HEK293 (cell line): ENCODE results near the gene PRCD.

ENCODE experiments used
- GFI1B ChIP-seq: fragments of 450-650 bp; formaldehyde crosslinking; IDR thresholded peaks from 2 replicates; pipeline ENCODE4 v1.5.1; 2016; ENCODE audit warnings: missing biosample characterization, missing genetic modification characterization
- GLIS1 ChIP-seq: fragments of 450-650 bp; formaldehyde crosslinking; IDR thresholded peaks from 2 replicates; pipeline ENCODE4 v1.5.1; 2016; ENCODE audit warnings: missing biosample characterization, missing genetic modification characterization
- INSM2 ChIP-seq: fragments of 450-650 bp; formaldehyde crosslinking; IDR thresholded peaks from 2 replicates; pipeline ENCODE4 v1.5.1; 2016; ENCODE audit warnings: missing biosample characterization, missing genetic modification characterization
- KLF10 ChIP-seq: fragments of 450-650 bp; IDR thresholded peaks from 2 replicates; pipeline ENCODE4 v1.5.1; 2018; ENCODE audit warnings: missing biosample characterization, mild to moderate bottlenecking, missing genetic modification characterization
- KLF16 ChIP-seq: fragments of 450-650 bp; formaldehyde crosslinking; IDR thresholded peaks from 2 replicates; pipeline ENCODE4 v1.5.1; 2017; ENCODE audit warnings: missing biosample characterization, missing genetic modification characterization
- KLF17 ChIP-seq: fragments of 450-650 bp; formaldehyde crosslinking; IDR thresholded peaks from 2 replicates; pipeline ENCODE4 v1.5.1; 2016; ENCODE audit warnings: missing biosample characterization, missing genetic modification characterization
- KLF7 ChIP-seq: fragments of 450-650 bp; formaldehyde crosslinking; IDR thresholded peaks from 2 replicates; pipeline ENCODE4 v1.5.1; 2016; ENCODE audit warnings: missing biosample characterization, missing genetic modification characterization, borderline replicate concordance
- SCRT2 ChIP-seq: fragments of 450-650 bp; formaldehyde crosslinking; IDR thresholded peaks from 2 replicates; pipeline ENCODE4 v1.5.1; 2016; ENCODE audit warnings: missing biosample characterization, missing genetic modification characterization
- TRIM28 ChIP-seq: IDR thresholded peaks from 2 replicates; pipeline ENCODE4 v1.6.1; 2011; ENCODE audit warnings: low read length, control low read depth, borderline replicate concordance
- ZBTB48 ChIP-seq: fragments of 450-650 bp; formaldehyde crosslinking; IDR thresholded peaks from 2 replicates; pipeline ENCODE4 v1.5.1; 2016; ENCODE audit warnings: missing biosample characterization, missing genetic modification characterization
- ZFHX2 ChIP-seq: fragments of 450-650 bp; formaldehyde crosslinking; conservative IDR thresholded peaks from 2 replicates; pipeline ENCODE4 v1.5.1; 2016; ENCODE audit warnings: missing biosample characterization, missing genetic modification characterization
- ZIC2 ChIP-seq: fragments of 450-650 bp; formaldehyde crosslinking; IDR thresholded peaks from 2 replicates; pipeline ENCODE4 v1.5.1; 2016; ENCODE audit warnings: missing biosample characterization, missing genetic modification characterization
- ZNF155 ChIP-seq: fragments of 450-650 bp; formaldehyde crosslinking; IDR thresholded peaks from 2 replicates; pipeline ENCODE4 v1.5.1; 2016; ENCODE audit warnings: missing biosample characterization, missing genetic modification characterization
- ZNF223 ChIP-seq: fragments of 450-650 bp; formaldehyde crosslinking; IDR thresholded peaks from 2 replicates; pipeline ENCODE4 v1.5.1; 2016; ENCODE audit warnings: missing biosample characterization, missing genetic modification characterization
- ZNF280C ChIP-seq: fragments of 450-650 bp; formaldehyde crosslinking; IDR thresholded peaks from 2 replicates; pipeline ENCODE4 v1.5.1; 2016; ENCODE audit warnings: missing biosample characterization, missing genetic modification characterization
- ZNF335 ChIP-seq: fragments of 450-650 bp; formaldehyde crosslinking; conservative IDR thresholded peaks from 2 replicates; pipeline ENCODE4 v1.5.1; 2016; ENCODE audit warnings: missing biosample characterization, missing genetic modification characterization
- ZNF398 ChIP-seq: fragments of 450-650 bp; formaldehyde crosslinking; IDR thresholded peaks from 2 replicates; pipeline ENCODE4 v1.5.1; 2017; ENCODE audit warnings: missing biosample characterization, missing genetic modification characterization
- ZNF510 ChIP-seq: fragments of 450-650 bp; formaldehyde crosslinking; IDR thresholded peaks from 2 replicates; pipeline ENCODE4 v1.5.1; 2018; ENCODE audit warnings: mild to moderate bottlenecking, missing genetic modification characterization, missing biosample characterization; ENCODE audit not compliant: insufficient replicate concordance
- ZNF518A ChIP-seq: fragments of 450-650 bp; formaldehyde crosslinking; conservative IDR thresholded peaks from 2 replicates; pipeline ENCODE4 v1.5.1; 2016; ENCODE audit warnings: low read depth, missing biosample characterization, missing genetic modification characterization
- ZNF529 ChIP-seq: fragments of 450-650 bp; formaldehyde crosslinking; IDR thresholded peaks from 2 replicates; pipeline ENCODE4 v1.5.1; 2017; ENCODE audit warnings: missing genetic modification characterization, missing biosample characterization; ENCODE audit not compliant: insufficient replicate concordance
- ZNF549 ChIP-seq: fragments of 450-650 bp; IDR thresholded peaks from 2 replicates; pipeline ENCODE4 v1.5.1; 2018; ENCODE audit warnings: missing biosample characterization, missing genetic modification characterization, mild to moderate bottlenecking, inconsistent platforms, moderate library complexity
- ZNF660 ChIP-seq: fragments of 450-650 bp; IDR thresholded peaks from 2 replicates; pipeline ENCODE4 v1.5.1; 2018; ENCODE audit warnings: missing biosample characterization, mild to moderate bottlenecking, missing genetic modification characterization
- ZNF664 ChIP-seq: fragments of 450-650 bp; formaldehyde crosslinking; IDR thresholded peaks from 2 replicates; pipeline ENCODE4 v1.5.1; 2016; ENCODE audit warnings: missing biosample characterization, missing genetic modification characterization
- ZNF701 ChIP-seq: fragments of 450-650 bp; formaldehyde crosslinking; IDR thresholded peaks from 2 replicates; pipeline ENCODE4 v1.5.1; 2016; ENCODE audit warnings: missing biosample characterization, missing genetic modification characterization
- ZSCAN30 ChIP-seq: fragments of 450-650 bp; IDR thresholded peaks from 2 replicates; pipeline ENCODE4 v1.5.1; 2018; ENCODE audit warnings: missing biosample characterization, mild to moderate bottlenecking, missing genetic modification characterization, moderate library complexity
- ZSCAN4 ChIP-seq: fragments of 450-650 bp; formaldehyde crosslinking; IDR thresholded peaks from 2 replicates; pipeline ENCODE4 v1.5.1; 2017; ENCODE audit warnings: missing biosample characterization, missing genetic modification characterization

Gene PRCD

GRCh38 chr17:76585649-76586593, 46.1 kb downstream of the PRCD start, which contains the start of gene ST6GALNAC2 (continued):
- TF ChIP-seq ZNF518A (tag by site-specific recombination) (no peak), INSM2 (tag by site-specific recombination) (no peak), GFI1B (tag by site-specific recombination) (no peak), KLF17 (tag by site-specific recombination) (peak; percentile 82; the same call in 1 of the 2 replicates), ZSCAN30 (tag by site-specific recombination) (no peak; the same call in 1 of the 2 replicates), KLF7 (tag by site-specific recombination) (peak; percentile 51), GLIS1 (tag by site-specific recombination) (peak; percentile 97), ZNF701 (tag by site-specific recombination) (no peak), SCRT2 (tag by site-specific recombination) (peak; percentile 92), ZNF529 (tag by site-specific recombination) (no peak), ZNF660 (tag by site-specific recombination) (peak; percentile 55; the same call in 1 of the 2 replicates), TRIM28 (no peak), KLF16 (tag by site-specific recombination) (no peak), KLF10 (tag by site-specific recombination) (peak; percentile 78), ZNF510 (no peak), ZNF280C (tag by site-specific recombination) (no peak), ZNF398 (tag by site-specific recombination) (peak; percentile 68), ZNF664 (no peak), ZBTB48 (no peak; the same call in 1 of the 2 replicates), ZNF549 (tag by site-specific recombination) (no peak), ZNF223 (no peak), ZIC2 (tag by site-specific recombination) (peak; percentile 95), ZFHX2 (peak; percentile 28; the same call in 1 of the 2 replicates), ZNF155 (no peak), ZNF335 (tag by site-specific recombination) (peak; percentile 52), ZSCAN4 (tag by site-specific recombination) (no peak)
